ENCODE data around the gene TINAGL1. TPM values are rescaled to one million over a fixed set of nuclear protein-coding genes. Genes with fewer than 3 reads are reported as not detected.
A peak's percentile ranks its signal among the peaks of the same experiment; 100 is the strongest.

The TINAGL1 gene
- total RNA-seq, 1 donor from 2014 or later = 27.2 TPM

DNA sequence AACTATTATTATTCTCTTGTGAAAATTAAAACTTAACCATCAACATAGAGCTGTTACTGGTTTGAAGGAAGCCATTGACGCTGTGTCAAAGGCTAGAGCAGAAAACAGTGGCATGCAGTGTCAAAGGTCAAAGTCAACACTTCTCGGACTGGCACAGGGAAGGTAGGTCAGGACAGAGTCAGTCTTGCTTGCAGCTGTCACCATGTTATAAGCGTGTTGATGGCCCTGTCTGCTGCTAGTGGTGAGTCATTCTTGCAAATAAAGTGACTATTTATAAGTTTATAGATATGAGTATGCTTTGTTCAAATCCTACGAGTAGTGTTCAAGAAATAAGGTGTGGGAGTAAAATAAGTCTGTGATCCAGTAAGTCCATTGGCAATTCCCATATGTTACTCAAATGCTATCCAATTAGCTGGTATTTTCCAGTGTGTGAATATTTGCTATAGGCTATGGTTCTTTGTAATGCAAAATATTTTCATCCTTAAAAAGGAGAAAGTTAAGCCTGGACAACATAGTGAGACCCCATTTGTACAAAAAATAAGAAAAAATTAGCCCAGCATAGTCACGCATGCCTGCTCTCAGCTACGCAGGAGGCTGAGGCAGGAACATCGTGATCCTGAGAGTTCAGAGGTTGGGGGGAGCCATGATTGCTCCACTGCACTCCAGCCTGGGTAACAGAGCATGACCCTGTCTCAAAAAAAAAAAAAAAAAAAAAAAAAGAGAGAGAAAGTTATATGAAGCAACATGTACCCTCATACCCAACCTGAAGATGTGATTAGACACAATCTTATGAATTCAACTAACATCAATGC lies 26.3 kb upstream of the TINAGL1 start:
- DNase-seq (ENCODE audit: extremely low spot score, unreplicated experiment) = no peak
- Mint-ChIP-seq H3K27ac (peak overlapping the region; percentile 92), H3K9me3 (no peaks in the 10 kb centered on the region), H3K4me3 (peak overlapping the region; percentile 84), H3K4me1 (ENCODE audit: unreplicated experiment) (peaks cover 12% of the 10 kb centered on the region), H3K27me3 (peaks cover 6% of the 10 kb centered on the region), H3K36me3 (no peaks in the 10 kb centered on the region)
- TF ChIP-seq CTCF (conservative IDR thresholded peaks at IDR 0.05) = no peak

- Mint-ChIP-seq H3K4me1 (ENCODE audit: unreplicated experiment) (peaks cover 12% of the 10 kb centered on the region), H3K27me3 (peaks cover 6% of the 10 kb centered on the region), H3K27ac (no peak overlapping the region), H3K9me3 (no peaks in the 10 kb centered on the region), H3K36me3 (no peaks in the 10 kb centered on the region), H3K4me3 (no peak overlapping the region)
- no peak for TF ChIP-seq CTCF (conservative IDR thresholded peaks at IDR 0.05)
- no peak for DNase-seq (ENCODE audit: extremely low spot score, unreplicated experiment)
Measured at GRCh38 chr1:31551208-31551607, 25.1 kb upstream of the TINAGL1 start.

GRCh38 chr1:31552489-31552888 lies 23.8 kb upstream of the TINAGL1 start:
- Mint-ChIP-seq H3K9me3 (no peaks in the 10 kb centered on the region), H3K27me3 (peaks cover 6% of the 10 kb centered on the region), H3K27ac (no peak overlapping the region), H3K4me3 (no peak overlapping the region), H3K36me3 (no peaks in the 10 kb centered on the region), H3K4me1 (ENCODE audit: unreplicated experiment) (peaks cover 12% of the 10 kb centered on the region)
- no peak for DNase-seq (ENCODE audit: extremely low spot score, unreplicated experiment)
- no peak for TF ChIP-seq CTCF (conservative IDR thresholded peaks at IDR 0.05)

DNA sequence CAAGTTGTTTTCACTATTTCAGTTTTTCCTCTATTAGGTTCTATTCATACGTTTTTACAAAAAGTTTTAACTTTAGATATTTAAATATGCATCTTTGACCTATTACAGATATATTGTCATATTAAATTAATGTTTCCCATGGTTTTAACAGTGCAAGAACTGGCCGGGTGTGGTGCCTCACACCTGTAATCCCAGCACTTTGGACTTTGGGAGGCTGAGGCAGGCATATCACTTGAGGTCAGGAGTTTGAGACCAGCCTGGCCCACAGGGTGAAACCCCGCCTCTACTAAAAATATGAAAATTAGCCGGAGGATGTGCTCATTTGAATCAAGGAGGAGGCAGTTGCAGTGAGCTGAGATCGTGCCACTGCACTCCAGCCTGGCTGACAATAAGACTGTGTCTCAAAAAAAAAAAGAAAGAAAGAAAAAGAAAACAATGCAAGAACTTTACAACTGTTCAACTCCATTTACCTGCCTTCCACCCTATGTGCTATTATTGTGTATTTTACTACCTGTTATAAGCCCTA lies 19.8 kb upstream of the TINAGL1 start:
- Mint-ChIP-seq H3K4me1 (ENCODE audit: unreplicated experiment) (no peaks in the 10 kb centered on the region), H3K27me3 (no peaks in the 10 kb centered on the region), H3K36me3 (no peaks in the 10 kb centered on the region), H3K27ac (no peak overlapping the region), H3K4me3 (no peak overlapping the region), H3K9me3 (no peaks in the 10 kb centered on the region)
- no peak for TF ChIP-seq CTCF (conservative IDR thresholded peaks at IDR 0.05)
- no peak for DNase-seq (ENCODE audit: extremely low spot score, unreplicated experiment)

DNA sequence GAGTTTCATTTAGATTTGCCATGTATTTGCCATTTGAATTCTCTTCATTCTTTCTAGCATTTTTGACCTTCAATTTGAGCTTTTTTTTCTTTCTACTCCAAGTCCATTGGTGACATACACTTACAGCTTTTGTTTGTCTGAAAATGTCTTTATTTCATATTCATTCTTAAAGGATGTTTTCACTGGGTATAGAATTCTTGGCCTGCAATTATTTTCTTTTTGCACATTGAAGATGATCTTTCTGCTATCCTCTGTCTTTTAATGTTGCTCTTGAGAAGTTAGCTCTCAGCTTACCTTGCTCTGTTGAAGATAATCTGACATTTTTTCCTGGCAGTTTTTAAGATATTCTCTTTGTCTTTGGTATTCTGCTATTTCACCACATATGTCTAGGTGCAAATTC lies 16.6 kb upstream of the TINAGL1 start:
- Mint-ChIP-seq H3K9me3 (no peaks in the 10 kb centered on the region), H3K27me3 (no peaks in the 10 kb centered on the region), H3K36me3 (no peaks in the 10 kb centered on the region), H3K4me1 (ENCODE audit: unreplicated experiment) (peaks cover 11% of the 10 kb centered on the region), H3K27ac (no peak overlapping the region), H3K4me3 (no peak overlapping the region)
- TF ChIP-seq CTCF (conservative IDR thresholded peaks at IDR 0.05) = no peak
- DNase-seq (ENCODE audit: extremely low spot score, unreplicated experiment) = no peak

Data from type B pancreatic cell (in vitro differentiated cells).